Uterine smooth muscle cell (primary cell): ENCODE data around the gene ELAVL4. TPM values are rescaled to one million over a fixed set of nuclear protein-coding genes. Genes with fewer than 3 reads are reported as not detected.

ENCODE experiments used
- total RNA-seq: library from RNA; depleted of rRNA; stranded (reverse); fragments of >200 nt; gene quantifications from 2 replicates; pipeline ENCODE4 v1.2.3, GENCODE V29; 2014

The ELAVL4 gene
- total RNA-seq = not detected in 2 replicates

DNA sequence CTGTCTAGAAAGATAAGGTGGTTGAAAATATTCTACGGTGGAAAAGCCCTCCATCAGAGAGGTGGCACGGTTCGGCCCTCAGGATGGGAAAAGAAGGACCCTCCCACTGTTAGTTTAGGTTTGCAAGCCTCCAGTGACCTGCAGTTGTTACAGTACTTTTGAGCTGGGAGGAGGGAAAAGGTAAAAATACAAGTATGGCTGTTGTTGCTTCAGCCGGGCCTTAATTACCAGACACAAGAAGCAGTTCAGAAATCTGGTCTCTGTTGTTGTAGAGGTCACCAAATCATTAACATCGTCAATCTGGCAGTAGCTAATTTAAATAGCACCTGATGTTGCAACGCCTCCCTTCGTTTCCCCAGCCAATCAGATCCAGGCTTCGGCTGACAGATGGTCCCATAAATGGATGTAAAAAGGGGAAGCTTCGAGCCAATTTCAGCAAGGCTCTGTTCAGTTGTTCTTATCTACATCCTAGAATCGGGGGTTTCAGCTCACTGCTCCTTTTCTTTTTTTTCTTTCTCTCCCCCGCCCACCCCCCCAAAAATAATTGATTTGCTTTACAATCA is at the start of gene ELAVL4:
Gene ELAVL4, plus strand, starts transcription at position 424 of the 563 bp plus-strand sequence. CDS start 270 bp downstream, outside the sequence.

Other genes starting within 250 kb of the ELAVL4 start
- not detected in 2 replicates for gene AGBL4, start 85.0 kb upstream of the ELAVL4 start, total RNA-seq